ENCODE measurements around the gene PSMA6. TPM values are rescaled to one million over a fixed set of nuclear protein-coding genes. Genes with fewer than 3 reads are reported as not detected.

PSMA6 gene
- polyA plus RNA-seq, 1 donor (not counting 4 experiments of a cell fraction or from before 2014, with no cell fraction given) = 326 TPM

DNA sequence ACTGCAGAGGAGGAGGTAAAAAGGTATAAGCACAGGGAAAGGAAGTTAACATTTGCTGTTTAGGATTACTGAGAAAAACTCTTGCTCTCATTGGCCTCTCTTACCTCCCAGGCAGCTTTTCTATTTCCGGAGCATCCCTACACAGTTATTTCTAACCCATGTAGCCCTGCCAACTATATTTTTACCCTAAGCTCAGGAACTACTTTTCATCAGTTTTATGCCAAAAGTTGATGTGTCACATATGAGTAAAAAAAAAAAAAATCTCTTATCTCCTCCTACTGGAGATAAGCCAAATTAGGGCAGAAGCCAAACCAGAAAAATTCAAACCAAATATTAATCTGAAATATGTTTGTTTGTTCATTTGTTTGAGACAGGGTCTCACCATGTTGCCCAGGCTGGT is 34.4 kb upstream of the PSMA6 start:
- Histone ChIP-seq H4K20me1 (ENCODE audit: control insufficient read depth, extremely low read depth, insufficient read depth, low read length) (no peaks in the 10 kb centered on the region), H3K9me3 (ENCODE audit: control insufficient read depth, low read depth, low read length) (no peaks in the 10 kb centered on the region), H3K79me2 (ENCODE audit: control insufficient read depth, insufficient read depth, low read length) (no peaks in the 10 kb centered on the region), H3K36me3 (ENCODE audit: control insufficient read depth in 2 of 2, extremely low read depth in 1 of 2, insufficient read depth in 2 of 2, low read length in 2 of 2) (no peaks in the 10 kb centered on the region), H3K4me2 (ENCODE audit: control insufficient read depth, extremely low read depth, insufficient read depth, low read depth, low read length) (no peak overlapping the region), H3K27ac (ENCODE audit: control insufficient read depth, insufficient read depth, low read length) (no peak overlapping the region), H3K9ac (ENCODE audit: control insufficient read depth, extremely low read depth, insufficient read depth, low read length) (no peak overlapping the region), H3K4me1 (ENCODE audit: control insufficient read depth, extremely low read depth, insufficient read depth, low read length) (peaks cover 8% of the 10 kb centered on the region), H3K9me1 (ENCODE audit: control insufficient read depth, extremely low read depth, insufficient read depth, low read length) (no peaks in the 10 kb centered on the region), H3K4me3 (ENCODE audit: control insufficient read depth in 2 of 3, extremely low read depth in 1 of 3, insufficient read depth in 2 of 3, low read depth in 1 of 3, low read length in 3 of 3) (no peak overlapping the region), H2AFZ (ENCODE audit: control insufficient read depth, low read length) (no peak overlapping the region), H3K27me3 (ENCODE audit: control insufficient read depth, extremely low read depth, insufficient read depth, low read length) (no peaks in the 10 kb centered on the region)
- FAIRE-seq (no peak), DNase-seq (ENCODE audit: low read depth, low spot score) (no peak)
- dilution Hi-C loops (cut with MboI; ENCODE audit: extremely low pct_ligation_motif_present, low sequenced_read_pairs) = no loop called here
- TF ChIP-seq, protein P1, sequence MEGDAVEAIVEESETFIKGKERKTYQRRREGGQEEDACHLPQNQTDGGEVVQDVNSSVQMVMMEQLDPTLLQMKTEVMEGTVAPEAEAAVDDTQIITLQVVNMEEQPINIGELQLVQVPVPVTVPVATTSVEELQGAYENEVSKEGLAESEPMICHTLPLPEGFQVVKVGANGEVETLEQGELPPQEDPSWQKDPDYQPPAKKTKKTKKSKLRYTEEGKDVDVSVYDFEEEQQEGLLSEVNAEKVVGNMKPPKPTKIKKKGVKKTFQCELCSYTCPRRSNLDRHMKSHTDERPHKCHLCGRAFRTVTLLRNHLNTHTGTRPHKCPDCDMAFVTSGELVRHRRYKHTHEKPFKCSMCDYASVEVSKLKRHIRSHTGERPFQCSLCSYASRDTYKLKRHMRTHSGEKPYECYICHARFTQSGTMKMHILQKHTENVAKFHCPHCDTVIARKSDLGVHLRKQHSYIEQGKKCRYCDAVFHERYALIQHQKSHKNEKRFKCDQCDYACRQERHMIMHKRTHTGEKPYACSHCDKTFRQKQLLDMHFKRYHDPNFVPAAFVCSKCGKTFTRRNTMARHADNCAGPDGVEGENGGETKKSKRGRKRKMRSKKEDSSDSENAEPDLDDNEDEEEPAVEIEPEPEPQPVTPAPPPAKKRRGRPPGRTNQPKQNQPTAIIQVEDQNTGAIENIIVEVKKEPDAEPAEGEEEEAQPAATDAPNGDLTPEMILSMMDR (optimal IDR thresholded peaks at IDR 0.05 in 1 of 3, IDR thresholded peaks at IDR 0.05 in 1 of 3, conservative IDR thresholded peaks at IDR 0.05 in 1 of 3; ENCODE audit: extremely low read depth in 1 of 3, insufficient read depth in 2 of 3, low read length in 3 of 3) = no peak
- TF ChIP-seq EZH2 (IDR thresholded peaks at IDR 0.05; ENCODE audit: low read length) = no peak

DNA sequence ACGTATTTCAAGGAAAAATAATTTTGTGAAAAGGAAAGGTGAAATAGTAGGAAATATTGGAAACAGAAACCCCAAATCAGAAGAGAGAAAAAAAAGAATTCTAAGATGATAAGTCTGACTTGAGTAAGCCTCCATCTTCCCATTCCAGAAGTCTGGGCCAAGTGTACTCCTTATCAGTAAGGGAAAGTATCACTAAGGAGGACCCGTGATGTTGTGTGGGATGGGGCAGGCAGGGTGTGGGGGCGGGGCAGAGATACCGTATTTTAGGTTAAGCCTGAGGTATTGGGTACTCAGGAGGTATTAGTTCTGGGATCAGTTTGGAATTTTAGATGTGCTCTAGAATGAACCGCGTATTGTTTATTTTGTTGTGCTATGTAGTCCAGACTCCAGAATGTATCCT is 33.8 kb upstream of the PSMA6 start:
- FAIRE-seq (no peak), DNase-seq (ENCODE audit: low read depth, low spot score) (no peak)
- no peak overlapping the region for H2AFZ ChIP-seq (ENCODE audit: control insufficient read depth, low read length)
- H4K20me1 ChIP-seq (ENCODE audit: control insufficient read depth, extremely low read depth, insufficient read depth, low read length) = no peaks in the 10 kb centered on the region
- H3K4me3 ChIP-seq (ENCODE audit: control insufficient read depth in 2 of 3, extremely low read depth in 1 of 3, insufficient read depth in 2 of 3, low read depth in 1 of 3, low read length in 3 of 3) = no peak overlapping the region
- no peaks in the 10 kb centered on the region for H3K9me1 ChIP-seq (ENCODE audit: control insufficient read depth, extremely low read depth, insufficient read depth, low read length)
- no peak for TF ChIP-seq EZH2 (IDR thresholded peaks at IDR 0.05; ENCODE audit: low read length)
- TF ChIP-seq, protein P1 (optimal IDR thresholded peaks at IDR 0.05 in 1 of 3, IDR thresholded peaks at IDR 0.05 in 1 of 3, conservative IDR thresholded peaks at IDR 0.05 in 1 of 3; ENCODE audit: extremely low read depth in 1 of 3, insufficient read depth in 2 of 3, low read length in 3 of 3) = no peak
- no peaks in the 10 kb centered on the region for H3K9me3 ChIP-seq (ENCODE audit: control insufficient read depth, low read depth, low read length)
- H3K4me1 ChIP-seq (ENCODE audit: control insufficient read depth, extremely low read depth, insufficient read depth, low read length) = peaks cover 8% of the 10 kb centered on the region
- H3K79me2 ChIP-seq (ENCODE audit: control insufficient read depth, insufficient read depth, low read length) = no peaks in the 10 kb centered on the region
- no peaks in the 10 kb centered on the region for H3K27me3 ChIP-seq (ENCODE audit: control insufficient read depth, extremely low read depth, insufficient read depth, low read length)
- no peak overlapping the region for H3K9ac ChIP-seq (ENCODE audit: control insufficient read depth, extremely low read depth, insufficient read depth, low read length)
- no peaks in the 10 kb centered on the region for H3K36me3 ChIP-seq (ENCODE audit: control insufficient read depth in 2 of 2, extremely low read depth in 1 of 2, insufficient read depth in 2 of 2, low read length in 2 of 2)
- dilution Hi-C loops (cut with MboI; ENCODE audit: extremely low pct_ligation_motif_present, low sequenced_read_pairs) = no loop called here
- no peak overlapping the region for H3K27ac ChIP-seq (ENCODE audit: control insufficient read depth, insufficient read depth, low read length)
- no peak overlapping the region for H3K4me2 ChIP-seq (ENCODE audit: control insufficient read depth, extremely low read depth, insufficient read depth, low read depth, low read length)
